GM18526 (cell line): ENCODE results near the gene COL1A1.

Experiments
- POLR2A ChIP-seq: IDR thresholded peaks from 3 replicates; pipeline ENCODE4 v1.6.1; 2011; ENCODE audit not compliant: insufficient read length; ENCODE audit errors: extremely low read depth

COL1A1 gene

GRCh38 chr17:50218071-50218759 lies 16.8 kb upstream of the COL1A1 start:
- TF ChIP-seq POLR2A, result no peak

GRCh38 chr17:50217591-50217990 lies 16.2 kb upstream of the COL1A1 start:
- TF ChIP-seq POLR2A, result no peak

GRCh38 chr17:50214976-50215760 lies 13.7 kb upstream of the COL1A1 start:
- TF ChIP-seq POLR2A, result no peak

GRCh38 chr17:50213026-50214022 lies 11.9 kb upstream of the COL1A1 start:
- TF ChIP-seq POLR2A, result no peak

- TF ChIP-seq POLR2A, result no peak
These were observed 10.9 kb upstream of the COL1A1 start for GRCh38 chr17:50212121-50212843.

- no peak for TF ChIP-seq POLR2A
These were observed 10.1 kb upstream of the COL1A1 start for GRCh38 chr17:50211249-50212120.

GRCh38 chr17:50210240-50211225 lies 9.1 kb upstream of the COL1A1 start:
- no peak for TF ChIP-seq POLR2A

GRCh38 chr17:50209472-50210239 lies 8.2 kb upstream of the COL1A1 start:
- TF ChIP-seq POLR2A, result no peak

- no peak for TF ChIP-seq POLR2A
These were observed 7.7 kb upstream of the COL1A1 start for GRCh38 chr17:50209133-50209471.

- TF ChIP-seq POLR2A, result no peak
These were observed 7.2 kb upstream of the COL1A1 start for GRCh38 chr17:50208611-50209061.

GRCh38 chr17:50207792-50208567 lies 6.5 kb upstream of the COL1A1 start:
- no peak for TF ChIP-seq POLR2A

- TF ChIP-seq POLR2A, result no peak
These were observed 5.9 kb upstream of the COL1A1 start for GRCh38 chr17:50207315-50207714.
